Right atrium auricular region (tissue), 2 donors: ENCODE measurements around the gene FBXL4. TPM values are rescaled to one million over a fixed set of nuclear protein-coding genes. Genes with fewer than 3 reads are reported as not detected.

ENCODE experiments used
- DNase-seq: peaks from one replicate; pipeline ENCODE4 v3.0.0-alpha.2; 2019; ENCODE audit warnings: low spot score
- H3K27ac ChIP-seq, 2 donors: fragments of 200-600 bp; sonication (generic); 1 replicate in 1 of 2; 2 replicates in 1 of 2; pipeline ENCODE4 v1.5.1; 2016 to 2019
- H3K27me3 ChIP-seq, 2 donors: fragments of 200-600 bp; sonication (generic); one replicate each; pipeline versions ENCODE4 v1.5.1 to v1.6.0; 2017 to 2019
- H3K36me3 ChIP-seq: fragments of 200-600 bp; sonication (generic); one replicate; pipeline ENCODE4 v1.5.1; 2016
- H3K4me1 ChIP-seq, 2 donors: fragments of 200-600 bp; sonication (generic); one replicate each; pipeline versions ENCODE4 v1.5.1 to v1.6.0; 2017 to 2019
- H3K4me3 ChIP-seq, 2 donors: fragments of 200-600 bp; sonication (generic); 1 replicate in 1 of 2; 2 replicates in 1 of 2; pipeline ENCODE4 v1.5.1; 2017 to 2019; ENCODE audit warnings: mild to moderate bottlenecking in 1 of 2, moderate library complexity in 1 of 2
- H3K9me3 ChIP-seq, 2 donors: fragments of 200-600 bp; sonication (generic); one replicate each; pipeline ENCODE4 v1.5.1; 2019
- CTCF ChIP-seq, 2 donors: fragments of 200-600 bp; sonication (generic); IDR thresholded peaks; one replicate each; pipeline ENCODE4 v1.5.1; 2019; ENCODE audit warnings: antibody characterized with exemption in 2 of 2
- total RNA-seq, 2 donors: library from RNA; depleted of rRNA; stranded (reverse); fragments of >200 nt; gene quantifications; one replicate each; pipeline ENCODE4 v1.1.0, GENCODE V29; 2016

FBXL4 gene
- total RNA-seq, 2 donors from 2014 or later: 20.6 to 22.6 TPM

GRCh38 chr6:98945311-98946115, 2.2 kb downstream of the FBXL4 start:
- no peak for DNase-seq
- no peaks in the 10 kb centered on the region for H3K36me3 ChIP-seq
- H3K27ac ChIP-seq: no peak overlapping the region
- H3K27me3 ChIP-seq: no peaks in the 10 kb centered on the region
- peaks cover 0 to 14% of the 10 kb centered on the region in 2 donors for H3K4me1 ChIP-seq
- no peak overlapping the region for H3K4me3 ChIP-seq
- H3K9me3 ChIP-seq: peaks cover 0 to 3% of the 10 kb centered on the region in 2 donors
- TF ChIP-seq CTCF (IDR thresholded peaks at IDR 0.05): no peak

GRCh38 chr6:98944598-98945081, 3.1 kb downstream of the FBXL4 start:
- H3K4me1 ChIP-seq: peaks cover 0 to 14% of the 10 kb centered on the region in 2 donors
- TF ChIP-seq CTCF (IDR thresholded peaks at IDR 0.05): no peak
- H3K36me3 ChIP-seq: no peaks in the 10 kb centered on the region
- H3K27me3 ChIP-seq: no peaks in the 10 kb centered on the region
- no peak overlapping the region for H3K4me3 ChIP-seq
- no peak overlapping the region for H3K27ac ChIP-seq
- H3K9me3 ChIP-seq: peaks cover 0 to 11% of the 10 kb centered on the region in 2 donors
- no peak for DNase-seq

GRCh38 chr6:98944168-98944567, 3.6 kb downstream of the FBXL4 start:
- Histone ChIP-seq H3K4me3 (no peak overlapping the region), H3K27me3 (no peaks in the 10 kb centered on the region), H3K4me1 (peaks cover 0 to 14% of the 10 kb centered on the region in 2 donors), H3K27ac (no peak overlapping the region), H3K9me3 (peaks cover 0 to 16% of the 10 kb centered on the region in 2 donors), H3K36me3 (no peaks in the 10 kb centered on the region)
- no peak for TF ChIP-seq CTCF (IDR thresholded peaks at IDR 0.05)
- DNase-seq: no peak

- Histone ChIP-seq H3K27ac (no peak overlapping the region), H3K9me3 (peaks cover 0 to 21% of the 10 kb centered on the region in 2 donors), H3K27me3 (no peaks in the 10 kb centered on the region), H3K36me3 (no peaks in the 10 kb centered on the region), H3K4me1 (peaks cover 0 to 14% of the 10 kb centered on the region in 2 donors), H3K4me3 (no peak overlapping the region)
- no peak for DNase-seq
- TF ChIP-seq CTCF (IDR thresholded peaks at IDR 0.05): no peak
These were observed 5.4 kb downstream of the FBXL4 start for GRCh38 chr6:98942263-98942803.

GRCh38 chr6:98941319-98941718, 6.4 kb downstream of the FBXL4 start:
- peaks cover 0 to 21% of the 10 kb centered on the region in 2 donors for H3K9me3 ChIP-seq
- no peak for TF ChIP-seq CTCF (IDR thresholded peaks at IDR 0.05)
- no peaks in the 10 kb centered on the region for H3K27me3 ChIP-seq
- H3K4me1 ChIP-seq: peaks cover 0 to 8% of the 10 kb centered on the region in 2 donors
- no peaks in the 10 kb centered on the region for H3K36me3 ChIP-seq
- no peak overlapping the region for H3K27ac ChIP-seq
- no peak for DNase-seq
- H3K4me3 ChIP-seq: no peak overlapping the region
